HepG2 (cell line): Measurements from ENCODE around the gene PPM1K.

Source experiments
- MAX ChIP-seq: IDR thresholded peaks from 2 replicates; pipeline ENCODE4 v1.6.1; 2012; ENCODE audit warnings: inconsistent platforms
- ZNF441 ChIP-seq: sonication (generic); formaldehyde crosslinking; IDR thresholded peaks from 2 replicates; pipeline ENCODE4 v1.7.0; 2021; ENCODE audit warnings: missing genetic modification reagents, borderline replicate concordance

DNA sequence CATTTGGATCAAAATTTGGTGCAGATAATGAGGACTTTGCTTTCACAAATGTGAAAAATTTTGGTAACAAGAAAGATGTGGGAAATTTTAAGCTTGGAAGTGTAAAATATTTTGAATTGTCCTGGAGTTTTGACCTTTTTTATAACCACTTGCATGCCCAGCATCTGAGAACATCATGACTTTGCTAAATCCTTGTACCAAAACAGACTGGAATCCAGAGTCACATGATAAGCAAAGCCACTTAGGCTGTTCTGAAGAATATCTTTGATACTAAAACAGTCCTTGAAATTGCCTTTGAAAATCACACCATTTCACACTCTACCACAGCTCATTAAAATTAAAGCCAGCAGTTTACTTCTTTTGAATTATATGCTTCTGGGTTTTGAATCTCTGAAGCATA is 2.5 kb upstream of the PPM1K start:
- TF ChIP-seq MAX (no peak), ZNF441 (CRISPR knock-in tag) (no peak)
